ENCODE results near the gene ZGLP1. TPM values are rescaled to one million over a fixed set of nuclear protein-coding genes. Genes with fewer than 3 reads are reported as not detected.

The ZGLP1 gene
- total and polyA plus RNA-seq, 2 of the 13 experiments (the other 11 are each of a cell fraction or from before 2014, with no cell fraction given), result 2.4 to 3.0 TPM

DNA sequence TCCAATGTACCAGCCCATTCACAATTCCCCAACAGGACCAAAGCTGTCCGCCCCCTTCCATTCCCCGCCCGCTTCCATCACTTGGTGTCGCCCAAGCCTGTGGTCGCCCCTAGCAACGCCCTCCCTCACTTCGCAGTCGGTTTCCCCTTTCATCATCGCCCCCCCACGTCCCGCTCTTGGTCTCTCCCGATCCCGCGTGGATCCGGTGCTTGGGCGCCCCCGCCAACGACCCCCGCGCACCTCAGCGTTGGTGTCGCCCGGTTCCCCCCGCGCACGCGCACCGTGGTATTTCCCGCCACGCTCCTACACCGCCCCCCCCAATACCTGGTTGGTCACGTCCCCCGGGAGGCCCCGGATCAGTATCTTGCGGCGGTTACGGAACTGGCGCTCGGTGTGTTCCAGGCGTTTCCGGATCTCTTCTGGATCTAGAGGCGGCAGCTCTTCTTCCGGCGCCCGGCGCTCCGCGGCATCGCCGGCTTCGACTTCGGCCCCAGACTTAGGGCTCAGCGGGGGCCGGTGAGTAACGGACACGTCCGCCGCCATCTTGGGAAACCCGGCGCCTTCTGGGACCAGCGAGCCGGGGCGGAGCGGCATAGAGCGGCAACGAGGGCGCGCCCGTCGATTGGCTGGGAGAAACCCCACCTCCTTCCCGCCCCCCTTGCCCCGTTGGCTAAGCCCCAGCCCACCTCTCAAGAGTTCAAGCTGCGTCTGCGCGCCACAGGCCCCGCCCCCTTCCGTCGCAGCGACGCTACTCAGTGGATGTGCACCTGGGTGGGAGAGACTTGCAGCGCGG lies 23.5 kb upstream of the ZGLP1 start, which contains the start of gene RAVER1 (continued):
- TF ChIP-seq ZNF432 (CRISPR knock-in tag; IDR thresholded peaks at IDR 0.05; ENCODE audit: borderline replicate concordance) (no peak), ZNF496 (CRISPR knock-in tag; IDR thresholded peaks at IDR 0.05; ENCODE audit: insufficient replicate concordance) (no peak), GATAD1 (CRISPR knock-in tag; IDR thresholded peaks at IDR 0.05) (peak; percentile 92), ZNF234 (CRISPR knock-in tag; conservative IDR thresholded peaks at IDR 0.05) (peak; percentile 44; the same call in 1 of the 2 replicates), NR1H2 (CRISPR knock-in tag; IDR thresholded peaks at IDR 0.05; ENCODE audit: borderline replicate concordance, low read depth) (peak; percentile 67; the same call in 1 of the 2 replicates), EEA1 (CRISPR knock-in tag; IDR thresholded peaks at IDR 0.05; ENCODE audit: borderline replicate concordance) (no peak), ZNF343 (CRISPR knock-in tag; IDR thresholded peaks at IDR 0.05) (peak; percentile 92; the same call in 1 of the 2 replicates), KDM5B (CRISPR knock-in tag; IDR thresholded peaks at IDR 0.05; ENCODE audit: borderline replicate concordance) (peak; percentile 52; the same call in 1 of the 2 replicates), ZNF577 (CRISPR knock-in tag; IDR thresholded peaks at IDR 0.05; ENCODE audit: borderline replicate concordance, low read depth) (no peak), NFE2 (CRISPR knock-in tag; IDR thresholded peaks at IDR 0.05) (no peak), ZBTB20 (CRISPR knock-in tag; IDR thresholded peaks at IDR 0.05; ENCODE audit: borderline replicate concordance, low read depth) (no peak; the same call in 1 of the 2 replicates), POLR2AphosphoS2 (IDR thresholded peaks at IDR 0.05; ENCODE audit: low read depth, low read length) (peak; percentile 69; the same call in 1 of the 2 replicates), KDM4B (CRISPR knock-in tag; IDR thresholded peaks at IDR 0.05) (no peak), AGO1 (IDR thresholded peaks at IDR 0.05; ENCODE audit: low read depth, low read length, poor library complexity, severe bottlenecking) (peak; percentile 54), ZBTB8A (CRISPR knock-in tag; IDR thresholded peaks at IDR 0.05; ENCODE audit: borderline replicate concordance, low read depth) (peak; percentile 56; the same call in 1 of the 2 replicates), ZNF567 (CRISPR knock-in tag; IDR thresholded peaks at IDR 0.05; ENCODE audit: borderline replicate concordance) (0 out of 2 replicates have a peak, but pooled peaks have one; percentile 6), HMGA1 (CRISPR knock-in tag; conservative IDR thresholded peaks at IDR 0.05) (no peak), MED13 (CRISPR knock-in tag; IDR thresholded peaks at IDR 0.05) (no peak), ZNF30 (CRISPR knock-in tag; IDR thresholded peaks at IDR 0.05) (no peak; the same call in 1 of the 2 replicates)
- TF ChIP-seq, protein P1, sequence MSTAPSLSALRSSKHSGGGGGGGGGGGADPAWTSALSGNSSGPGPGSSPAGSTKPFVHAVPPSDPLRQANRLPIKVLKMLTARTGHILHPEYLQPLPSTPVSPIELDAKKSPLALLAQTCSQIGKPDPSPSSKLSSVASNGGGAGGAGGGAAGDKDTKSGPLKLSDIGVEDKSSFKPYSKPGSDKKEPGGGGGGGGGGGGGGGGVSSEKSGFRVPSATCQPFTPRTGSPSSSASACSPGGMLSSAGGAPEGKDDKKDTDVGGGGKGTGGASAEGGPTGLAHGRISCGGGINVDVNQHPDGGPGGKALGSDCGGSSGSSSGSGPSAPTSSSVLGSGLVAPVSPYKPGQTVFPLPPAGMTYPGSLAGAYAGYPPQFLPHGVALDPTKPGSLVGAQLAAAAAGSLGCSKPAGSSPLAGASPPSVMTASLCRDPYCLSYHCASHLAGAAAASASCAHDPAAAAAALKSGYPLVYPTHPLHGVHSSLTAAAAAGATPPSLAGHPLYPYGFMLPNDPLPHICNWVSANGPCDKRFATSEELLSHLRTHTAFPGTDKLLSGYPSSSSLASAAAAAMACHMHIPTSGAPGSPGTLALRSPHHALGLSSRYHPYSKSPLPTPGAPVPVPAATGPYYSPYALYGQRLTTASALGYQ (CRISPR knock-in tag; IDR thresholded peaks at IDR 0.05), result no peak
- TF ChIP-seq, protein P2, sequence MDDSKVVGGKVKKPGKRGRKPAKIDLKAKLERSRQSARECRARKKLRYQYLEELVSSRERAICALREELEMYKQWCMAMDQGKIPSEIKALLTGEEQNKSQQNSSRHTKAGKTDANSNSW (CRISPR knock-in tag; IDR thresholded peaks at IDR 0.05; ENCODE audit: borderline replicate concordance), result no peak
- TF ChIP-seq, protein P3, sequence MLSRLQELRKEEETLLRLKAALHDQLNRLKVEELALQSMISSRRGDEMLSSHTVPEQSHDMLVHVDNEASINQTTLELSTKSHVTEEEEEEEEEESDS (CRISPR knock-in tag; IDR thresholded peaks at IDR 0.05; ENCODE audit: borderline replicate concordance), result no peak
- TF ChIP-seq, protein P4, sequence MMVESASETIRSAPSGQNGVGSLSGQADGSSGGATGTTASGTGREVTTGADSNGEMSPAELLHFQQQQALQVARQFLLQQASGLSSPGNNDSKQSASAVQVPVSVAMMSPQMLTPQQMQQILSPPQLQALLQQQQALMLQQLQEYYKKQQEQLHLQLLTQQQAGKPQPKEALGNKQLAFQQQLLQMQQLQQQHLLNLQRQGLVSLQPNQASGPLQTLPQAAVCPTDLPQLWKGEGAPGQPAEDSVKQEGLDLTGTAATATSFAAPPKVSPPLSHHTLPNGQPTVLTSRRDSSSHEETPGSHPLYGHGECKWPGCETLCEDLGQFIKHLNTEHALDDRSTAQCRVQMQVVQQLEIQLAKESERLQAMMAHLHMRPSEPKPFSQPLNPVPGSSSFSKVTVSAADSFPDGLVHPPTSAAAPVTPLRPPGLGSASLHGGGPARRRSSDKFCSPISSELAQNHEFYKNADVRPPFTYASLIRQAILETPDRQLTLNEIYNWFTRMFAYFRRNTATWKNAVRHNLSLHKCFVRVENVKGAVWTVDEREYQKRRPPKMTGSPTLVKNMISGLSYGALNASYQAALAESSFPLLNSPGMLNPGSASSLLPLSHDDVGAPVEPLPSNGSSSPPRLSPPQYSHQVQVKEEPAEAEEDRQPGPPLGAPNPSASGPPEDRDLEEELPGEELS (CRISPR knock-in tag; IDR thresholded peaks at IDR 0.05), result no peak
- TF ChIP-seq, protein P5, sequence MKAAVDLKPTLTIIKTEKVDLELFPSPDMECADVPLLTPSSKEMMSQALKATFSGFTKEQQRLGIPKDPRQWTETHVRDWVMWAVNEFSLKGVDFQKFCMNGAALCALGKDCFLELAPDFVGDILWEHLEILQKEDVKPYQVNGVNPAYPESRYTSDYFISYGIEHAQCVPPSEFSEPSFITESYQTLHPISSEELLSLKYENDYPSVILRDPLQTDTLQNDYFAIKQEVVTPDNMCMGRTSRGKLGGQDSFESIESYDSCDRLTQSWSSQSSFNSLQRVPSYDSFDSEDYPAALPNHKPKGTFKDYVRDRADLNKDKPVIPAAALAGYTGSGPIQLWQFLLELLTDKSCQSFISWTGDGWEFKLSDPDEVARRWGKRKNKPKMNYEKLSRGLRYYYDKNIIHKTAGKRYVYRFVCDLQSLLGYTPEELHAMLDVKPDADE (CRISPR knock-in tag; IDR thresholded peaks at IDR 0.05), result no peak

Measured in HepG2 (cell line).